Urinary bladder (tissue), 4 donors: ENCODE data around the gene HMGB3. TPM values are rescaled to one million over a fixed set of nuclear protein-coding genes. Genes with fewer than 3 reads are reported as not detected.
A peak's percentile ranks its signal among the peaks of the same experiment; 100 is the strongest.
"Not testable (repeated sequence)": the region's sequence is repeated elsewhere in the genome, so short reads cannot be mapped to it uniquely, and the experiment has no call there.

Experiments
- DNase-seq: peaks from one replicate; pipeline ENCODE4 v3.0.0-alpha.2; 2015; ENCODE audit errors: extremely low spot score
- H3K27ac ChIP-seq: one replicate; pipeline ENCODE4 v1.5.1; 2013; ENCODE audit warnings: low read depth, mild to moderate bottlenecking, moderate library complexity
- H3K36me3 ChIP-seq: one replicate; pipeline ENCODE4 v1.6.1; 2013; ENCODE audit warnings: mild to moderate bottlenecking, moderate library complexity; ENCODE audit not compliant: insufficient read depth
- H3K4me1 ChIP-seq: one replicate; pipeline ENCODE4 v1.6.1; 2013; ENCODE audit warnings: mild to moderate bottlenecking, moderate library complexity; ENCODE audit not compliant: insufficient read depth
- H3K4me3 ChIP-seq: one replicate; pipeline ENCODE4 v1.5.1; 2013; ENCODE audit warnings: low read depth, low read length
- WGBS: extraction: QIAGEN DNeasy Blood & Tissue Kit; methylation state at CpG from one replicate; pipeline ENCODE4 v1.1.7; 2013; 5-methylcytosine and 5-hydroxymethylcytosine counted together
- polyA plus RNA-seq: library from polyadenylated mRNA; stranded (reverse); fragments of 200-250 nt; gene quantifications from one replicate; pipeline ENCODE4 v1.2.3, GENCODE V29; 2013
- total RNA-seq: library from RNA; depleted of rRNA; stranded (reverse); fragments of >200 nt; gene quantifications from one replicate; pipeline ENCODE4 v1.2.3, GENCODE V29; 2014
- donor health status: healthy with polysubstance abuse.
- donor health status: healthy.

Gene HMGB3
- total and polyA plus RNA-seq, 2 donors = 9.9 to 12.3 TPM

DNA sequence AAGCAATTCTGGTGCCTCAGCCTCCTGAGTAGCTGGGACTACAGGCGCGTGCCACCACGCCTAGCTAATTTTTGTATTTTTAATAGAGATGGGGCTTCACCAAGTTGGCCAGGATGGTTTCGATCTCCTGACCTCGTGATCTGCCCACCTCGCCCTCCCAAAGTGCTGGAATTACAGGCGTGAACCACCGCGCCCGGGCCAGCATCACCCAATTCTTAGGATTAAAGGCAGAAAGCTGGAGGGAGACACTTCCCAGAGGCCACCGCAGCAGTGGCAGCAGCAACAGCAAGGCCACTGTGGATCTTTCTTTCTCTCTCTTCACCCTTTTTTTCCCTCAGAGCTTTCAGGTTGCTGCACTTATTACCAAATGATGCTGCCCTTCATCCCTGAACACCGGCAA lies 18.7 kb upstream of the HMGB3 start:
- 95% methylated on average over 12 of the region's 12 CpGs for WGBS
- H3K4me3 ChIP-seq, DNase-seq, H3K4me1 ChIP-seq, H3K36me3 ChIP-seq, H3K27ac ChIP-seq: not testable (repeated sequence)

DNA sequence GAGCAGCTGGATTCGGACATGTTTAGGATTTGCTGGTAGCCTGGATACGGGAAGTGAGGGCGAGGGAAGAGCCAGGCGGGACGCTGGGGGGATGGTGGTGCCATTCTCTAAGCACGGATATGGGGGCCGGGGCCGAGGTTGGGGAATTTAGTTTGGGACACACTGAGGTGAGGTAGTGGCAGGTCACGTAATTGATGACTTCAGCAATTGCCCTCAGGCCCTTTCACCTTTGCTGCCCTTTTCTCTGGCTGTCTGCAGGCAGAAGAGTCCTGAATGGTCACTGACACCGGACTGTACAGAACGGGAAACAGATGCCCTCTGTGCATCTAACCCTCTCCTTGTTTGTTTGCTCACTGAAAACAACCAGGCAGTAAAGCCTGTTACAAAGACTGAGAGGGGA lies 16.9 kb upstream of the HMGB3 start:
- 23% methylated on average over 11 of the region's 11 CpGs for WGBS
- Histone ChIP-seq H3K4me3 (no peak overlapping the region), H3K4me1 (no peaks in the 10 kb centered on the region), H3K36me3 (no peaks in the 10 kb centered on the region), H3K27ac (no peak overlapping the region)
- no peak for DNase-seq

DNA sequence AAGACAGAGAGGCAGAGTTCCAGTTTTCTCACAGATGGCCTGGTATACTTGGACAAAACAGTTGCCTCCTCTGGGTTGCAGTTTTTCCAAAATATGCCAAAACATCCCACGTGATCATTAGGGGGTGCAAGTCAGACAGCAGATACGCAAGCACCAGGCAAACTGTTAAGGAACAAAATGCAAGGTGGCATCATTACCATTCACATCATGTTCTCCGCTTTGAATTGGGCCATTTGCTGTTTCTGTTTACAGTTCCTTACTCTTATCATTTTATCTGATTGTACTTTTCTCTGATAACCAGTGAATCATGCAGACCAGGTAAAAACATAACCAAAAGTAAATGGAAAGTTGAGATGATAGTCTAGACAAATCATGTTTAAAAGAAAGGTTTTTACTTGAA lies 16.4 kb upstream of the HMGB3 start:
- no peak overlapping the region for H3K4me3 ChIP-seq
- no peaks in the 10 kb centered on the region for H3K36me3 ChIP-seq
- no peaks in the 10 kb centered on the region for H3K4me1 ChIP-seq
- WGBS = 59% methylated on average over 3 of the region's 3 CpGs
- no peak for DNase-seq
- H3K27ac ChIP-seq = no peak overlapping the region

DNA sequence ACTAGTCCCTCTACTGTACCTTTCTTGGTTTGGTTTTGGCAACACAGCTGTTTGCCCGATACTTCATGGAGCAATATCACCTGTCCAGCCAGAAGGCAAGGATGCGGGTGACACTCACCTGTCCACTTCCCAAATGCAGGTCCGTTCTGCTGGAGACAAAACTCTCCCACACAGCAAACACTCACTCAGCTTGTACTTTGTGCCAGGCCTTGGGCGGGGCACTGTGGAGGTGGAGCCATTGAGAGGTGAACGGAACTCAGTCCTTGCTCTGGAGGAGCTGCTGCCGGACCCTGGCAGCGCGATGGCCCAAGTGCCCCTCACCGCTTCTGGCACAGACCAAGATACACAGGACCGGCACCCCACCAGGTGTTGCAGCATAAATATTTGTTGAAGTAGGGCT lies 15.3 kb upstream of the HMGB3 start:
- no peak for DNase-seq
- H3K4me3 ChIP-seq = no peak overlapping the region
- 85% methylated on average over 10 of the region's 10 CpGs for WGBS
- no peaks in the 10 kb centered on the region for H3K36me3 ChIP-seq
- H3K4me1 ChIP-seq = no peaks in the 10 kb centered on the region
- H3K27ac ChIP-seq = no peak overlapping the region

DNA sequence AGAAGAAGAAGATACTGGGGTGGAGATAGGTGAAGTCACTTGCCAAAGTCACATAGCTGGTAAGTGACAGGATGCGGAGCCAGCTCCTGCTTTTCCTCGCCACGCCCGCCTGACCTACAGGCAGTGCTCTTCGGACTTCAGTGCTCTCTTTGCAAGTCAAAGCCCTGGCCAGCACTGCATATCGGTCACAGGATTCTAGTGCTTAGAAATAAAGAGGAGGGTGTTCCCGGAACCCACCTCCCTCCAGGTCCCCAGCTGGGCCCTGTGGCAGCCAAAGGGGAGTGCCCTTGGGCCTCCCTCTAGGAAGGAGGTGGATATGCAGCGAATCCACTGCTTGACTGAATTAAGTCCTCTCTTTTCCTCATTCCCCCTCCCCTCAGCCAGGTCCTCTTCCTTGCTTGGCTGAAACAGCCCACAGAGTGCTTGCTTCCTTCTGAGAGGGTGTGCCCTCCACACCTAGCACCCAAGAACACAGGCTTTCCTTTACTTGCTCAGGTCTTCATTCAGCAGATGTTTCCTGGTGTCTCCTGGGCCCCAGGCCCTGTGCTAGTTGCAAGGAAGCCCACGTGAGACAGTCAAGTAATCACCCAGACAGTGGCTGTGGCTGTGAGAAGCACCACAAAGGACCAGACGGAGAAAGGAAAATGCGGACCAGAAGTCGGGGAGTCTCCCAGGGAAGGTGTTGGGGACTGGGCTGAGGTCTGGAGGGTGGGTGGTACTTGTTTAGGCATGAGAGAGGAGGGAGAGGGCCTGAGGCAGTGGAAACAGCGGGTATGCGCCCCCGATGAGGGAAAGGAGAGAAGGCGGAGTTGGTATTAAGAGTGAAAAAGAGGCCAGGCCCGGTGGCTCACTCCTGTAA lies 14.0 kb upstream of the HMGB3 start:
- DNase-seq = no peak
- H3K4me1 ChIP-seq = no peaks in the 10 kb centered on the region
- no peaks in the 10 kb centered on the region for H3K36me3 ChIP-seq
- H3K4me3 ChIP-seq = no peak overlapping the region
- 78% methylated on average over 17 of the region's 17 CpGs for WGBS
- no peak overlapping the region for H3K27ac ChIP-seq

DNA sequence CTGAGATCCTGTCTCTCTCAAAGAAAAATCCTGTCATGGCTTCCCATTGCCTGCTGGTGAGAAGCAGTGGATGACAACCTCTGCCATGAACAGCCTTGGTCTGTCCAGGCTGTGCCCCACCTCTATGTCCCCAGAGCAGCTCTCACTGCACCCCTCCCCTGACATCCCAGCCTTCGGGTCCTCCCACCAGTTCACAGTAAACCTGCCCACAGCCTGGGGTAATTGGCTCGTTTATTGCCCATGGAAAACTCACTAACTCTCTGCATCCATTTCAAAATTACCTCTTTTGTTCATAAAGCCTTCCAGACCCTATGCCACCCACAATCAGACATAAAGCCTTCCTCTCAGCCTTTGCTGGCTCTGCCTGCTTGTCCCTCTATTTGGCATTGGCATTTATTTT lies 10.7 kb upstream of the HMGB3 start:
- H3K36me3 ChIP-seq = no peaks in the 10 kb centered on the region
- 39% methylated on average over 2 of the region's 2 CpGs for WGBS
- no peak for DNase-seq
- H3K4me3 ChIP-seq = no peak overlapping the region
- no peaks in the 10 kb centered on the region for H3K4me1 ChIP-seq
- no peak overlapping the region for H3K27ac ChIP-seq

DNA sequence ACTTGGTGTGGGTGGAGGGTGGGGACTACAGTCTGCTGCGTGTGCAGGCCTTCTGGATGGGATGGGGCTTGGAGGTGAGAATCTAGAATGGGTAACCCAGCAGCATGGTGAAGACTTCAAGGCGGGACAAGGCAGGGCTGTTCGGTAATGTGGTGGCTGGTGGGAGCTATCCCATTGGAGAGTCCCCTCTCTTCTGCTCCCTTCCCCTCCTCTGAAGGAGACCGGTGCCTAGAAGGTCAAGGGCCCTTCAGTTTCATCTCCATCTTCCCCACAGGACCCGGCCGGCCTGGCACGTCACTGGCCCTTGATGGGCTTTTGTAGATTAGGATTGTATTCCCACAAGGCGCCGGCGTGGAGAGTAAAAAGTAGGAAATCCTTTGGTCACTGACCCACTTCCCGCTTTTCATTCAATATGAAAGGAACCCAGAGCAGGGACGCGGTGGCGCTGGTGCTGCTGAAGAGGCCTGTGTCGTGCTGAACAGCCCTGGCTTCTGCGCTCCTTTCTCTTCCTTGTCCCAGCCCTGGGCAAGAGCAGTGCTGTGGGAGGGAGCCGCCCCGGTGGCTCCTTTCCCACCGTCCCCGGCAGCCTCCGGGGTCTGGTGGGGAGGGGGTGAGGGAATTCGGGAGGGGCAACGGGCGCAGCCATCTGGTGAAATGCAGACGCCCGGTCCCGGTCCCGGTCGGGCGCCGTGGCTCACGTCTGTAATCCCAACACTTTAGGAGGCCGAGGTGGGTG lies 7.3 kb upstream of the HMGB3 start:
- DNase-seq = no peak
- no peak overlapping the region for H3K27ac ChIP-seq
- 36% methylated on average over 33 of the region's 33 CpGs for WGBS
- no peaks in the 10 kb centered on the region for H3K36me3 ChIP-seq
- H3K4me1 ChIP-seq = no peaks in the 10 kb centered on the region
- no peak overlapping the region for H3K4me3 ChIP-seq

DNA sequence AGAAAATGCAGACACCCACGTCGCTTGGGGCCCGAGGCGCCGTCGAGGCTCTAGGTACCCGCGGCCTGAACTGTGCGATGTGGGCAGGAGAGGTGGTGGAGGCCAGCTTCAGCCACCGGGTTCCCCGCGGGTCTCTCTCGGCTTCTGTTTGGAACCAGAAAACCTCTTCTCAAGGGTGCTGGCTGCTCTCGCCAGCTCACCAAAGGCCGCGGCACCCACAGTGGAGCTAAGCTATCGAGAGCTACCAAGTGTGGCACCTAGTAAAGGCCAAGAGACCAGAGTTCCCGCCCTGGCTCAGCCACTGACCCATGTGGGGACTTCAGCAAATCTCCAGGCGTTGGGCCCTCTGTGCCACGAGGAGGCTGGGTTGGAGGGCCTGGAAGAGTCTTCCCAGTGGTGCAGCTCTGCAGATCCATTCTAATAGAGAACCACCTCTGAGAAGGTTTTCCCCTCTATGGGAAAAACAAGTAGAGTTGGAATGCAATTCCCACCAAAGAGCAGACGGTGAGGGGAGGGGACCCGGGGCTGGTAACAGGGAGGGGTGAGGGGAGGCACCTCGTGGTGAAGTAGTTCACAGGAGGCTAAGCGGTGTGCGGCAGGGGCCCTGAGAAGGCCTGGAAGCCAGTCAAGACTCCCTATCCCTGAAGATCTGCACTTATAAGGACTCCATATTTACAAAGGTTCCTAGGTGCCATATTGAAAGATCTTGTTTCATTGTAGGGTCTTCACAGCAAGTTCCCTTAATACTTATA lies 5.5 kb upstream of the HMGB3 start:
- Histone ChIP-seq H3K27ac (no peak overlapping the region), H3K4me1 (no peaks in the 10 kb centered on the region), H3K36me3 (no peaks in the 10 kb centered on the region), H3K4me3 (no peak overlapping the region)
- DNase-seq = no peak
- WGBS = 91% methylated on average over 25 of the region's 25 CpGs

DNA sequence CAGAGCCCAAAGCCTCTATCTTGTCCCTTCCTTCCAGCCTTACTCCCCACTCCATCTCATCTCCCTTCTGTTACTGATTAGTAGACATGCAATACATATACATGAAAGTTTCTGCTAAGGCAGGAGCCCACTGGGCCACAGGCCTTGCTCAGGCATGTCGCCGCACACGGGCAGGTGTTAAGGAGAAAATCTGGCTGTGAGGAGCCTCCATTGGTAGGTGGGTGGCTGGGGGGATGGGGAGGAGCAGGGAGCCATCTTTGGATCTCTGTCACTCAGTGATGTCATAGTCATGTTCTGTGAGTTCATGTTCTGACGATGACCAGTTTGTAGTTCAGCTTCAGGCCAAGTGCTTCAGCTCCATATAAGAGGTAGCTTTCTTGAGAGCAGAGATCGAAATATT lies 2.9 kb upstream of the HMGB3 start:
- Histone ChIP-seq H3K36me3 (no peaks in the 10 kb centered on the region), H3K27ac (no peak overlapping the region), H3K4me1 (no peaks in the 10 kb centered on the region), H3K4me3 (no peak overlapping the region)
- WGBS = 94% methylated on average over 5 of the region's 5 CpGs
- no peak for DNase-seq

DNA sequence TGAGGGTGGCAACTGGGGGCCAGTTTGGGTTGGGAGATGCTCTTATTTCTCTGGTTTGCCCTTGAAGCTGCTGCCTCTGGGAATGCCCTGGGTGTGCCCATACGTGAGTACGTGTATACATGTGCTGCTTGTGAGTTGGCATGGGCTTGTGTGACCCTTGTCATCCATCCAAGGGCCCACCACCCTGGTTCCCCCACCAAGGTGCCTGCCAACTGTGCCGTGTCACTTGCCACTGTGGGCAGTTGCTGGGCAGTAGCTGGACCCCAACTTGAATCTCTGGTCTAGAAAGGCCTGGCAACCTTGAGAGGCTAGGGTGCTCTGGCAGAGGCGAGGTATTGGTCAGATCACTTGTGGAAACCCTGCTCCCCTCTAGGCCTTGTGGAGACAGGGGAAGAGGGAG lies 2.4 kb upstream of the HMGB3 start:
- H3K4me3 ChIP-seq = no peak overlapping the region
- H3K27ac ChIP-seq = no peak overlapping the region
- no peak for DNase-seq
- no peaks in the 10 kb centered on the region for H3K4me1 ChIP-seq
- H3K36me3 ChIP-seq = no peaks in the 10 kb centered on the region
- 96% methylated on average over 4 of the region's 4 CpGs for WGBS

DNA sequence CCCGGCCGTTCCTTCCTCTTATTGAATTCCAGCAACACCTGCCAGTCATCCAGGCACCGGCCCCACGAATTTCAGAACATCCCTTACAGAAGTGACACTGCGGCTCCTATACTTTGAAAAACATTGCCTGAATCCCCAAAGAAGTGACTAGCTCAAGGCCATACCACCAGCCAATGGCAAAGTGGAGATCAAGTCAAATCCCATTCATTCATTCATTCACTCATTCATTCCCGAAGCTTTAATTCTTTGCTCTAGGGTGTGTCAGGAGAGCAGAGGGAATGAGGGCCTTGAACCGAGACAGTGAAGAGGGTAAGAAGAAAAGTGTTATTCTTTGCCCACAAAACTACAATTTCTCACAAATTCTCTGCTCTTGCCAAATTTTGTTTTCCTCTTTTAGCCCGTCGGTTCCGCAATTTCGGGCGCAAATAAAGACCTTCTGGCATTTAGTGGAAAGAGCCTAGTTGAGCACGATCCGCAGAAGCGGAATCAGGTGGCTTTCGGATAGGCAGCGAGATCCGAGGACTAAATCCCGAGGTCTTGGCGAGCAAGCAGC lies 824 bp upstream of the HMGB3 start:
- Histone ChIP-seq H3K36me3 (no peaks in the 10 kb centered on the region), H3K4me3 (peak overlapping the region; percentile 80), H3K27ac (no peak overlapping the region), H3K4me1 (no peaks in the 10 kb centered on the region)
- 31% methylated on average over 20 of the region's 20 CpGs for WGBS
- no peak for DNase-seq

DNA sequence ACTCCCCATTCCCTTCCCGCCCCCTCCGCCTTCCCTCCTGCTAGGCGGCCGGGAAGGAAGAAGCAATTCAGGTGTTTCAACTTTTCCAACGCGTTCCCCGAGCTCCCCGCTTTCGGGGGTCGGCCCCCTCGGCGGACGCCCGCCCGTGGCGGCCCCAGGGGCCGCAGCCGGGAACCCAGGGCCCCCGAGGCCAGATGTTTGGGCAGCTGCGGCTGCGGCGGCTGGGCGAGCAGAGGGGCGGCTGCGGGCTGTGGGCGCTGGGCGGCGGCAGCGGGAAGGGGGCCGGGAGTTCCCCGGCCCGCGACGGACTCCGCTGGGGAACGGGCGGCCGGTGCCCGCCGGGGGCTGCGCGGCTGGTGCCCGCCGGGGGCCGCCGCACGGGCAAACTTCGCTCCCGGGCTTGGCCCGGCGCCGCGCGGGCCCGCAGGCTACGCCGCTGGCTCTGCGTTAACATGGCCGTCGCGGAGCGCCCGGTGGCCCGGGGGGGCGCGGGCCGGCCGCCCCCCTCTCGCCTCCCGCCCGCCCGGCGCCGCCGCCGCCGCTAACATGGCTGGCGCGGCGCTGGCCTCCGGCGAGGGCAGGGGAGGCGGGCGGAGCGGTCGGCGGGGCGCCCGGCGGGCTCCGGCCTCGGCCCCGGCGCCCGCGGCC lies 510 bp downstream of the HMGB3 start:
- WGBS = under 1% methylated on average over 86 of the region's 96 CpGs
- Histone ChIP-seq H3K4me1 (no peaks in the 10 kb centered on the region), H3K27ac (no peak overlapping the region), H3K36me3 (no peaks in the 10 kb centered on the region), H3K4me3 (peak overlapping the region; percentile 80)
- DNase-seq = no peak

DNA sequence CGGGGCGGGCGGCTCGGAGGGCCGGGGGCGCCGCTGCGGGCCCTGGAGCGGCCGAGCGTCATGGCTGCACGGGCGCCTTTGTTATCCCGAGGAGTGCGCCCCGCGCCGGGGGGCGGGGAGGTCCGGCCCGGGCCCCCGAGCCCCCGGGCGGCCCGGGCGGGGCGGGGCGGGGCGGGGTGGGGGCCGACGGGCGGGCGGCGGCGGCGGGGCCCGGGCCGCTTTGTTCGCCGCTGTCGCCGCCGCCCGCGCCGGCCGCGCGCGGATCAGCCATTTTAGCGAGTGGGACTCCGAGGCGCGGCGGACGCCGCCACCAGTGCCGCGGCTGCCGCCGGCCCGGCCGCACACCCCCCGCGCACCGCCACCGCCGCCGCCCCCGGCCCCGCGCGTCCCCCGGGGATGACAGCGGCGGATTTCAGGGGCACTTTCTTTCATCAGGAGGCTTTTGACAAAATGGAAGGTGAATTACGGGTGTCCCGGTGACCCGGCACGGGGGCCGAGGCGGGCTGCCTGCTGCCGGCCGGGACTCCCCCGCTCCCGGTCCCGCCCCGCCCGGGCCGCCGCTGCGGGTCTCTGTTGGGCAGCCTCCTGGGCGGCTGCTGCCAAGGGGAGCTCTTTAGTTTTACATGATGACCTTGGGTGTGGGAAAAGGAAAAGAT lies 1.2 kb downstream of the HMGB3 start:
- H3K4me3 ChIP-seq = peak overlapping the region; percentile 80
- 1% methylated on average over 75 of the region's 93 CpGs for WGBS
- DNase-seq = no peak
- H3K27ac ChIP-seq = no peak overlapping the region
- no peaks in the 10 kb centered on the region for H3K36me3 ChIP-seq
- H3K4me1 ChIP-seq = no peaks in the 10 kb centered on the region
